ACHN (cell line): ENCODE data around the gene PACS1.
A peak's percentile ranks its signal among the peaks of the same experiment; 100 is the strongest.

ENCODE experiments used
- DNase-seq: peaks from one replicate; pipeline ENCODE4 v3.0.0-alpha.2; 2015
- in situ Hi-C: cut with HindIII; loops from 2 replicates; pipeline ENCODE4 v1.10.0; 2017; ENCODE audit warnings: low sequenced_read_pairs, low pct_ligation_motif_present, low pct_unique_long_range_greater_than_20kb

Gene PACS1

DNA sequence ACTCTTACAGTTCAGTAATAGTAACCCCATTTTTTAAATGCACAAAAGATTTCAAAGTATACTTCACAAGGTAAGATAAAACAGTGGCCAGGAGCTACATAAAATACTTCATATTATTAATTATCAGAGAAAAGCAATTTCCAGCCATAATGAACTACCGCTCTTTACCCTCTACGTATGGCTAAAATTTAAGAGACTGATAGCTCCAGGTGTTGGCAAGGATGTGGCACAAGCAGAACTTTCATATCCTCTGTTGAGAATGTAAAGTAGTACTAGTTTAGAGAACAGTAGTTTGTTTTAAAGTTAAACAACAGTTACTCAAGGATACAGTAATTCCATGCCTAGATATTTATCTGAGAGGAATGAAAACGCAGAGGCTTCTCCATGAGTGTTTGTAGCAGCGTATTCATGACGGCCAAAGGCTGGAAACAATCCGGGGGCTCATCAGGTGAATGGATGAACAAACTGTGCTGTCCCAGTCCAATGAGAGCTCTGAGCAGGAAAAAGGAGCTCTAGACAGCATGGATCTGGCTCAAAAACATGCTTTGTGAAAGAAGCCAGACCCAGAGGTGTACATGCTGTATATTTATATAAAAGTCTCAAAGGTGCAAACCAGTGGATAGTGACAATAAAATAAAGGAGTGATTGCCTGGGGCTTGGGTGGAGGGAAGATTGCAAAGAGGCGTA, 85.5 kb downstream of the PACS1 start:
- DNase-seq, result no peak
- in situ Hi-C loops, result no loop called here

GRCh38 chr11:66157182-66157864, 87.3 kb downstream of the PACS1 start:
- in situ Hi-C loops, result no loop called here
- no peak for DNase-seq

DNA sequence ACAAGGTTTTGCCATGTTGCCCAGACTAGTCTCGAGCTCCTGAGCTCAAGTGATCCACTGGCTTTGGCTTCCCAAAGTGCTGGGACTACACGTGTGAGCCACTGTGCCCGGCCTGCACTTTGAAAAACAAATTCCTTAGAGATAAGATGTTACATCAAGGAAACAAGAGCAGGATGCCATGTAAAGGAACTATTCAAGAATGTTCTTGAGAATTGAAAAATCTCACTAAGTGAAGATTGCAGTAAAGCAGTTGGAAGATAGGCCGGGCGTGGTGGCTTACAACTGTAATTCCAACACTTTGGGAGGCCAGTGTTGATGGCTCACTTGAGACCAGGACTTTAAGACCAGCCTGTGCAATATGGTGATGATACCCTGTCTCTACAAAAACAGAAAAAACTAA, 88.1 kb downstream of the PACS1 start:
- in situ Hi-C loops, result no loop called here
- DNase-seq, result no peak

GRCh38 chr11:66159324-66159984, 89.4 kb downstream of the PACS1 start:
- no peak for DNase-seq
- in situ Hi-C loops, result no loop called here

DNA sequence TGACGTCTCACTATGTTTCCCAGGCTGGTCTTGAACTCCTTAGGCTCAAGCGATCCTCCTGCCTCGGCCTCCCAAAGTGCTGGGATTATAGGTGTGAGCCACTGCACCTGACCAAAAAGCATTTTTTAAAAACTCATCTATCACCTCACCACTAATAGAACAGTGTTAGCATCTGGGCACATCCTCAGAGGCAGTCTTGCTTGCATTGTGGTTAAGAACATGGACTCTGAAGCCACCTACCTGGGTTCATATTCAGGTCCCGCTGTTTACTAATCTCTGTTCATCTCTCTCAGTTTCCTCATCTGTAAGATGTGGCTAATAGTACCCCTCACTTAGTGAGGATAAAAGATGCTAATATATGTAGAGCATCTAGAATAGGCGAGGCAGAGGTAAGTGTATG, 90.6 kb downstream of the PACS1 start:
- in situ Hi-C loops, result no loop called here
- DNase-seq, result no peak

GRCh38 chr11:66168289-66168688, 98.2 kb downstream of the PACS1 start:
- in situ Hi-C loops, result no loop called here
- no peak for DNase-seq

DNA sequence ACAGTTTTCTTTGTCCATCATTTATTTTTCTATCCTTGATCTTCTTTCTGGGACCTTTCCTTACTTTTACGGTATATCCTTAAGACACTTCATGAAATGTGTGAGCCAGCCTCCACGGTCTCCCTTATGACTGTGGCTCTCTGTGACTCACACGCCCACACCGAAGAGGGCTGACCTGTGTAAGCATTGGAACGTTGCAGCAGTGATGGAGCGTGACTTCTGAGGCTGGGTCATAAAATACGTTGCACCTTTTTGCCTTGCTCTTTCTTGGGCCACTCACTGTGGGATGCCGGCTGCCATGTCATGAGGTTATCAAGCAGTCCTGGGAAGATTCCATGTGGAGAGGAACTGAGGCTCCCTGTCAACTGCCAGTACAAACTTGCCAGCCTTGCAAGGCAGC, 102.1 kb downstream of the PACS1 start:
- DNase-seq, result peak; percentile 86
- in situ Hi-C loops, result no loop called here

DNA sequence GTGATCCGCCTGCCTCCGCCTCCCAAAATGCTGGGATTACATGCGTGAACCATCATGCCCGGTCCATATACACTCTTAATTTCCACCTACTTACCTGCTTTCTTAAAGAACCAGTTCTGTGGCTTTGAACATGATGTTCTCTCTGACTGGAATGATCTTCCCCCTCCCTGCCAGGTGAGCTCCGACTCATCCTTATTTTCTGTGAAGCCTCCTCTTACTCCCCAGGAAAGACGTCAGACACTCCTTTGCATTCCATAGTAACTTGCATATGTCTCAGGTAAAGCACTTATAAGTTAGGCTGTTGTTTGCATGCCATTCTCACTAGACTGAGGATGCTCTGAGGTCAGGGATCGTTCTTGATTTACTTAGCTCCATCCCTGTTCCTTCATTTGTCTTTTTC, 106.6 kb downstream of the PACS1 start:
- DNase-seq, result no peak
- in situ Hi-C loops, result no loop called here

DNA sequence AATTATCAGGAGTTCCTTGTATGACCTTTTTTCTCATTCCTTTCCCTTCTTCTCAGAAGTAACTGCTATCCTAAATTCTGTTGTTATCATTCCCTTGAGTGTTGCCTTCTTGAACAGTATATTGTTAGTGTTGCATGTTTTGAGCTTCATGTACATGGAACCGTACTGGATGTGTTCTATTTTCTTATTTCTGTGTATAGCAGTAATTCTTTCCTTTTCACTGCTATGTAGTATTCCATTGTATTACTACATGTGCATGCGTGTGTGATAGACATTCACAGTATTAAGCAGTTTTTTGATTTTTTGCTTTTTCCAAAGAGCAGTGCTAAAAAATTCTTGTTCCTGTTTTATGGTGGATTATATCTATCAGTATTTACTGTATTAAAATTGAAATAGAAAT, 108.1 kb downstream of the PACS1 start:
- no peak for DNase-seq

GRCh38 chr11:66178871-66179270, 108.8 kb downstream of the PACS1 start:
- no peak for DNase-seq
- in situ Hi-C loops, result no loop called here

More for the DNA sequence above, 108.1 kb downstream of the PACS1 start:
- in situ Hi-C loops, result no loop called here

- DNase-seq, result no peak
- in situ Hi-C loops, result no loop called here
These were observed 111.7 kb downstream of the PACS1 start for GRCh38 chr11:66181632-66182315.

DNA sequence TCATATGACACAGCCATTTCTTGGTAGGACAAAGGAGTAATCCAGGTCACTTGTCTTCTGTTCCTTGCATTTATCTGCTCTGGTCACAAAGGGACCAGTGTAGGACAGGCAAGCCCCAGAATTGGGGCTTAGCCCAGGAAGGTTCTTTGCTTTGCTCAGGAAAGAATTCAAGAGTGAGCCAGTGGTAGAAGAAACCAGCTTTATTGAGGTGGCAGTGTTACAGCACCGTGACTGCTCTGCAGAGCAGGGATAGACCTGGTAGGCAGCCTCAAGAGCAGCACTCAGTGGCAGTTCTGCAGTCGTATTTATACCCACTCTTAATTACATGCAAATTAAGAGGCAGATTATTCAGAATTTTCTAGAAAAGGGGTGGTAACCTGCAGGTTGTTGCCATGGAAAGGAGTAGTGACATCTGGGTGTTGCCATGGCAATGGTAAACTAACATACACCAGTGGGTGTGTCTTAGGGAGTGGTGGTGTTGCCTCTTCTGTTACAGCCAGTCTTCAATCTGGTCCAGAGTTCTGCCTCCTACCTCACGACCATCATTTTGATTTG, 113.5 kb downstream of the PACS1 start:
- in situ Hi-C loops, result no loop called here
- no peak for DNase-seq

DNA sequence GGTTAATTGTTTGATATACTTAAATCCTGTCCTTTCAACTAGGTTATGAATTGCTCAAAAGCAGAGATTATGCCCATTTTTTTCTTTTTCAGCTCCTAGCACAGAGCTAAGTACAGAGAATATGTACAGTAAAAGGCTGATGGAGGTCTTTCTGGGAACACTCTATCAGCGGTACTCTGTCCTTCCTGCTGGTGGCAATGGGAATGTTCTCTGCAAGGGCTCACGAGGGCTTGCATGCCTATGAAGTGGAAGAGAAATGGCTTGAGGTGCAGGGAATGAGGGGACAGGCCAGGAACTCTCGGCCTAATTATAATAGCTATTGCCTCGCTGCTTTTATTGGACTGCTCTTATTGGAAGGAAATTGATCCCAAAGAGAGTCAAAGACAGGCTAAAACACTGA, 114.7 kb downstream of the PACS1 start:
- in situ Hi-C loops, result no loop called here
- DNase-seq, result no peak

- in situ Hi-C loops, result no loop called here
- no peak for DNase-seq
These were observed 116.4 kb downstream of the PACS1 start for GRCh38 chr11:66186470-66186869.

DNA sequence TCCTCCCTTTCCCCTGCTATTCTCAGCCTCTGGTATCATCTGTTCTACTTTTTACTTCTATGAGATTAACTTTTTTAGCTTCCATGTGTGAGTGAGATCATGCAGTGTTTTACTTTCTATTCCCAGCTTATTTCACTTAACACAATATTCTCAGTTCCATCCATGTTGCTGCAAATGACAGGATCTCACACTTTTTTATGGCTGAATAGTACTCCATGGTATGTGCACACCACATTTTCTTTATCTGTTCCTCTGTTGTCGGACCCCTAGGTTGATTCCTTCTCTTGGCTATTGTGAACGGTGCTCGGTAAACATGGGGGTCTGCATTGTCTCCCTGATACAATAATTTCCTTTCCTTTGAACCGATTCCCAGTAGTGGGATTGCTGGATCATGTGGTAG, 117.4 kb downstream of the PACS1 start:
- DNase-seq, result no peak
- in situ Hi-C loops, result no loop called here

DNA sequence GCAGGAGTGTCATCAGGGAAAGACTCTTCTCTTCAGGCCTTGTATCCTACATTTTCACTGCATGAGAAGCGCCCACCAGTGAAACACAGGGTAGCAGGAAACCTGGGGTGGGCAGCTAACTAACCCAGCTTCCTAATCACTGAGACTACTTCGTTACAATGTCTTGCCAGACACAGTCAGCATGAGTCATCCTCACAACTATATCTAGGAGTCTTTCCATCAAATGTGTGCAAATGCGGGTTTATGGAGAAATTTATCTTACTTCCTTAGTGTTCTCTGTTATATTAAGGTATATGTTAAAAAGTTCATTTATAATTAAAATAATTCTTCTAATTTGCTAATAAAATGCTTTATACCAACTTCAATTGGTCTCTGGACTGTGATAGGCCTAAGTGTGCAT, 118.5 kb downstream of the PACS1 start:
- in situ Hi-C loops, result no loop called here
- no peak for DNase-seq

DNA sequence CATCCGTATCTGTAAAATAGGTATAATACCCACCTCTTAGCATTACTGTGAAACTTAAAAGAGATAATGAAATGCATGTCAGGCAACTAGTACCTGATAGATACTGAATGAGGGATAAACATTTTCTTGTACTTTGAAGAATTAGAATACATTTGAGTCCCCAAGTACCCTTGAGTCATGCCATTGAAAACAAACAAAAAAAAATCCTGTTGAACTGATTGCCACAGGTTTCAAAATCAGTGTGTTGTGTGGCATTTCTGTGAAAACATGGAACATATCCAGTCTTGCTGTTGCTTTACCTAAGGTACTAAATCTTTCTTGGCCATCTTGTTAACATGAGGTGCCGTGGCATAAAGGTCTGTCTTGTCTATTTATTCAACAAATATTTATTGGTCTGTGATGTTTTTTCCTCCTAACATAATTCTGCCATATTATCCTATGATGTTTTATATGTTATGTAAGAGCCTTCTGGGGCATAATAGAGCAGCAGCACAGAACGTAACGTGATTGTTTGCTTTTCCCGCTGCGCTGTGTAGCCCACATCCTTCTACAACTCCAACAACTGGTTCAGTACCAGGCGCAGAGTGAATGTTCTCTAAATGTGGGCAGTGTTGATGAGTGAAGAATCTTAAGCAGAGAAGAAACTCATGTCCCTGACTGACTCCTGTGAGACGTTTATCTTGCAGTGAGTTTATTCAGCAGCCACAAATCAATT, 119.1 kb downstream of the PACS1 start:
- in situ Hi-C loops, result no loop called here
- no peak for DNase-seq

DNA sequence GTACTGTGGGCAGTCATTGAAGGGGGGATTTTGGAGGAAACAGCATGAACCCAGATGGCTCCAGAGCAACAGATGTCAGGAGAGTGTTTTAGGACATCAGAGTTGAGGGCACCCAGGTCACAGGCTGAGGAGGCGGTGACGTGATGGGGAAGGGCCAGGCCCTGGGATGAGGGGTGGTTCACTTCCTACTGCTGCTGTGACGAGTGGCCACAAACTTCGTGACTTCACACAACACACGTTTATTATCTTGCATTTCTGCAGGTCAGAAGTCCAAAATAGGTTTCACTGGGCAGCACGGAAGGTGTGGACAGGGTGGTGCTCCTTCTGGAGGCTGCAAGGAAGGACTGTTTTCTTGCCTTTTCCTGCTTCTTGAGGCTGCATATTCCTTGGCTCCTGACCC, 120.7 kb downstream of the PACS1 start:
- in situ Hi-C loops, result no loop called here
- DNase-seq, result no peak
